Caco-2 (cell line): ENCODE measurements around the gene PCYOX1L. TPM values are rescaled to one million over a fixed set of nuclear protein-coding genes. Genes with fewer than 3 reads are reported as not detected.
A peak's percentile ranks its signal among the peaks of the same experiment; 100 is the strongest.

ENCODE experiments used
- BruUV-seq: library from RNA; stranded (reverse); fragments of 400-500 nt; replicated peaks from 2 replicates; lab custom pipeline; 2021; lab: Mats Ljungman, UMichigan
- CTCF ChIA-PET: fragments of 300-600 bp; sonication (Branson Sonifier 250); formaldehyde crosslinking; loops from one replicate; lab custom pipeline; 2022; ENCODE audit warnings: antibody characterized with exemption; lab: Charles Lee
- POLR2A ChIA-PET: fragments of 300-600 bp; sonication (Branson Sonifier 250); formaldehyde crosslinking; loops from one replicate; lab custom pipeline; 2022; ENCODE audit warnings: antibody characterized with exemption; lab: Charles Lee
- DNase-seq, 2 experiments: peaks; one replicate each; pipeline versions ENCODE4 v3.0.0 to v3.0.0-alpha.2; 2020 to 2022
- H3K27me3 ChIP-seq: replicated peaks from 2 replicates; pipeline ENCODE4 v1.6.0; 2011; ENCODE audit warnings: low read length; ENCODE audit not compliant: control insufficient read depth, insufficient read depth
- H3K36me3 ChIP-seq: 2 replicates; pipeline ENCODE4 v1.5.1; 2011; ENCODE audit warnings: low read length; ENCODE audit not compliant: control insufficient read depth, insufficient read depth
- H3K4me1 ChIP-seq: fragments of 250-450 bp; sonication (Bioruptor Pico); 2 replicates; pipeline ENCODE4 v1.5.1; 2020; ENCODE audit warnings: mild to moderate bottlenecking
- H3K4me3 ChIP-seq: 2 replicates; pipeline ENCODE4 v1.5.1; 2011; ENCODE audit warnings: low read depth, mild to moderate bottlenecking, control low read depth, low read length
- H3K9me3 ChIP-seq: fragments of 250-450 bp; sonication (Bioruptor Pico); 2 replicates; pipeline ENCODE4 v1.5.1; 2020; ENCODE audit warnings: mild to moderate bottlenecking, moderate library complexity
- H3K27ac Mint-ChIP-seq: one replicate; pipeline ENCODE4 v1.8.0; 2022; ENCODE audit warnings: mixed read lengths; ENCODE audit not compliant: unreplicated experiment
- H3K27me3 Mint-ChIP-seq: one replicate; pipeline ENCODE4 v1.8.0; 2022; ENCODE audit warnings: mixed read lengths; ENCODE audit not compliant: insufficient read depth, unreplicated experiment
- H3K36me3 Mint-ChIP-seq: one replicate; pipeline ENCODE4 v1.8.0; 2022; ENCODE audit warnings: mild to moderate bottlenecking, mixed read lengths; ENCODE audit not compliant: insufficient read depth, unreplicated experiment
- H3K4me1 Mint-ChIP-seq: one replicate; pipeline ENCODE4 v1.8.0; 2022; ENCODE audit warnings: low read depth, mixed read lengths; ENCODE audit not compliant: unreplicated experiment
- H3K4me3 Mint-ChIP-seq: one replicate; pipeline ENCODE4 v1.8.0; 2022; ENCODE audit warnings: mild to moderate bottlenecking, moderate library complexity, mixed read lengths; ENCODE audit not compliant: unreplicated experiment
- H3K9me3 Mint-ChIP-seq: one replicate; pipeline ENCODE4 v1.8.0; 2022; ENCODE audit warnings: mixed read lengths; ENCODE audit not compliant: unreplicated experiment
- intact Hi-C: fragments of 100-400 bp; cut with micrococcal nuclease; formaldehyde crosslinking; loops from one replicate; pipeline ENCODE4 v1.10.0; 2022; ENCODE audit not compliant: unreplicated experiment
- total RNA-seq: library from RNA; stranded (reverse); gene quantifications from 2 replicates; pipeline ENCODE4 v1.2.3, GENCODE V29; 2022
- TF ChIP-seq, protein P1 (sequence below), 2 experiments: fragments of 200-600 bp in 1 of 2; IDR thresholded peaks; 1 replicate in 1 of 2; 2 replicates in 1 of 2; pipeline versions ENCODE4 v1.5.1 to v1.8.0; 2011 to 2022; ENCODE audit warnings: antibody characterized with exemption in 1 of 2, control low read depth in 1 of 2, inconsistent platforms in 1 of 2, low read depth in 1 of 2, low read length in 1 of 2, mild to moderate bottlenecking in 1 of 2, moderate library complexity in 1 of 2; ENCODE audit not compliant: insufficient read depth in 1 of 2, severe bottlenecking in 1 of 2, unreplicated experiment in 1 of 2

PCYOX1L gene
- total RNA-seq, 1 experiment from 2014 or later = 10.4 TPM

DNA sequence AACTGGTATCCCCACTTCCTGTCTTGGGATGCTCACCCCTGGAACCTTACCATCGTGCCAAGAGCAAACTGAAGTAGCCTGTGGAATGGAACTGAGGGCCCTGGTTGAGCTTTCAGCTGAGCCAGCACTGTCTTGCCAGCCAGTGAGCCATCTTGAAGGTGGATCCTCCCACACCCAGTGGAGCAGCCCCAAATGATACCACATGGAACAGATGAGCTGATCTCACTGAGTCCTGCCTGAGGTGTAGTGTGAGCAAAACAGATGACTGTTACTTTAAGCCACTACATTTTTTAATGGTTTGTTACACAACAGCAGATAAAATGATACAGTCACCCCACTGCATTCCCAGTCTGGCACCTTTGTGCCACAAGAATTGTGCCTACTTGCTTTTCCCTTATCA lies 2.2 kb upstream of the PCYOX1L start:
- Histone ChIP-seq H3K27me3 (no peaks in the 10 kb centered on the region), H3K4me1 (peaks cover 6% of the 10 kb centered on the region), H3K4me3 (no peak overlapping the region), H3K9me3 (no peaks in the 10 kb centered on the region), H3K36me3 (peaks cover 2% of the 10 kb centered on the region; the same call in 1 of the 2 replicates)
- no TSS peak for BruUV-seq
- Mint-ChIP-seq H3K27me3 (no peaks in the 10 kb centered on the region), H3K9me3 (no peaks in the 10 kb centered on the region), H3K27ac (no peak overlapping the region), H3K4me1 (no peaks in the 10 kb centered on the region), H3K4me3 (no peak overlapping the region), H3K36me3 (peaks cover 46% of the 10 kb centered on the region)
- DNase-seq = no peak
- TF ChIP-seq, protein P1, sequence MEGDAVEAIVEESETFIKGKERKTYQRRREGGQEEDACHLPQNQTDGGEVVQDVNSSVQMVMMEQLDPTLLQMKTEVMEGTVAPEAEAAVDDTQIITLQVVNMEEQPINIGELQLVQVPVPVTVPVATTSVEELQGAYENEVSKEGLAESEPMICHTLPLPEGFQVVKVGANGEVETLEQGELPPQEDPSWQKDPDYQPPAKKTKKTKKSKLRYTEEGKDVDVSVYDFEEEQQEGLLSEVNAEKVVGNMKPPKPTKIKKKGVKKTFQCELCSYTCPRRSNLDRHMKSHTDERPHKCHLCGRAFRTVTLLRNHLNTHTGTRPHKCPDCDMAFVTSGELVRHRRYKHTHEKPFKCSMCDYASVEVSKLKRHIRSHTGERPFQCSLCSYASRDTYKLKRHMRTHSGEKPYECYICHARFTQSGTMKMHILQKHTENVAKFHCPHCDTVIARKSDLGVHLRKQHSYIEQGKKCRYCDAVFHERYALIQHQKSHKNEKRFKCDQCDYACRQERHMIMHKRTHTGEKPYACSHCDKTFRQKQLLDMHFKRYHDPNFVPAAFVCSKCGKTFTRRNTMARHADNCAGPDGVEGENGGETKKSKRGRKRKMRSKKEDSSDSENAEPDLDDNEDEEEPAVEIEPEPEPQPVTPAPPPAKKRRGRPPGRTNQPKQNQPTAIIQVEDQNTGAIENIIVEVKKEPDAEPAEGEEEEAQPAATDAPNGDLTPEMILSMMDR (IDR thresholded peaks at IDR 0.05; ENCODE audit: insufficient read depth in 1 of 2, low read depth in 1 of 2, low read length in 1 of 2, severe bottlenecking in 1 of 2, unreplicated experiment in 1 of 2) = no peak
- POLR2A ChIA-PET = interaction anchor here (0.6 kb wide), 2 partner anchors 53 to 376 kb away, joined by 3 to 7 read pairs; no protein-coding TSS in a partner anchor
- CTCF ChIA-PET = interaction anchor here (1.3 kb wide), 1 partner anchor 12 kb away, joined by 7 read pairs; no protein-coding TSS in a partner anchor
- intact Hi-C loops = no loop called here

DNA sequence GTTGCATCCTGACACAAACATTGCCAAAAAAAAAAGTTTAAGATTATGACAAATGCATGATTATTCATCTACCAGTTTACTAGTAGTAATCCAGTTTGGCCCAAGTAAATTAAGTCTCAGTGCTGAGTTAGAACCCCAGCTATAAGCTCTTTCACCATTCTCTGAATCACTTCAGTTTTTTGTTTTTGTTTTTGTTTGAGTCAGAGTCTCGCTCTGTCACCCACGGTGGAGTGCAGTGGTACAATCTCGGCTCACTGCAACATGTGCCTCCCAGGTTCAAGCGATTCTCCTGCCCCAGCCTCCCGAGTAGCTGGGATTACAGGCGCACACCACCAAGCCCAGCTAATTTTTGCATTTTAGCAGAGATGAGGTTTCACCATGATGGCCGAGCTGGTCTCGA lies 1.5 kb upstream of the PCYOX1L start:
- CTCF ChIA-PET = interaction anchor here (1.3 kb wide), 1 partner anchor 11 kb away, joined by 7 read pairs; no protein-coding TSS in a partner anchor
- BruUV-seq = no TSS peak

DNA sequence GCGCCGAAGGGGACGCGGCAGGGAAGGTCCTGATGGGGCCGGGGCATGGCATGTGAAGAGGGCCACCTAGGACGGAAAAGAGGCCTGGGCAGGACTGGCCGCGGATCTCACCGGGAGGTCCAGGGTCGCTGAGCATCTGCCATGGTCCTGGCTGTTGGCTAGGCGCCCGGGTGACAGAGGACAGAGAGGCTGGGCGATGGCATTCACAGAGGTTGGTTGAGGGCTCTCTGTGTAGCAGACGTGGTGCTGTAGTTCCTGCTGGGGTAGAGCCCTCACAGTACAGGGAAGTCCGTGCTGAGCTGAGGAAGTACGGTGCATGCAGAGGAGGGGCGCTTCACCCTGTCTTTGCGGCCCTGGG lies 427 bp downstream of the PCYOX1L start:
- Mint-ChIP-seq H3K4me3 (peak overlapping the region; percentile 90), H3K9me3 (no peaks in the 10 kb centered on the region), H3K36me3 (peaks cover 23% of the 10 kb centered on the region), H3K27ac (no peak overlapping the region), H3K27me3 (no peaks in the 10 kb centered on the region), H3K4me1 (no peaks in the 10 kb centered on the region)
- TF ChIP-seq, protein P1 (IDR thresholded peaks at IDR 0.05; ENCODE audit: insufficient read depth in 1 of 2, low read depth in 1 of 2, low read length in 1 of 2, severe bottlenecking in 1 of 2, unreplicated experiment in 1 of 2) = no peak
- H3K4me3 ChIP-seq = peak overlapping the region; percentile 68
- no peak for DNase-seq
- CTCF ChIA-PET = interaction anchor here (0.6 to 2.2 kb wide), 11 partner anchors 9 to 602 kb away, joined by 3 to 40 read pairs (median 4); partner anchors contain the start of genes CSNK1A1, GRPEL2 and SLC26A2
- peaks cover 6% of the 10 kb centered on the region for H3K4me1 ChIP-seq
- TSS peak; percentile 8 for BruUV-seq
- intact Hi-C loops = no loop called here
- H3K9me3 ChIP-seq = no peaks in the 10 kb centered on the region
- H3K27me3 ChIP-seq = no peaks in the 10 kb centered on the region
- POLR2A ChIA-PET = interaction anchor here (0.8 to 2.1 kb wide), 3 partner anchors 12 to 193 kb away, joined by 4 to 42 read pairs (median 5); partner anchors contain the start of genes CSNK1A1 and GRPEL2
- H3K36me3 ChIP-seq = no peaks in the 10 kb centered on the region

More for the DNA sequence above, 1.5 kb upstream of the PCYOX1L start:
- Mint-ChIP-seq H3K4me3 (no peak overlapping the region), H3K9me3 (no peaks in the 10 kb centered on the region), H3K27me3 (no peaks in the 10 kb centered on the region), H3K36me3 (peaks cover 39% of the 10 kb centered on the region), H3K27ac (no peak overlapping the region), H3K4me1 (no peaks in the 10 kb centered on the region)
- no peaks in the 10 kb centered on the region for H3K27me3 ChIP-seq
- TF ChIP-seq, protein P1 (IDR thresholded peaks at IDR 0.05; ENCODE audit: insufficient read depth in 1 of 2, low read depth in 1 of 2, low read length in 1 of 2, severe bottlenecking in 1 of 2, unreplicated experiment in 1 of 2) = no peak
- no peak overlapping the region for H3K4me3 ChIP-seq
- H3K4me1 ChIP-seq = peaks cover 6% of the 10 kb centered on the region
- H3K9me3 ChIP-seq = no peaks in the 10 kb centered on the region
- POLR2A ChIA-PET = interaction anchor here (2.1 kb wide), 1 partner anchor 10 kb away, joined by 42 read pairs; the partner anchor contains the start of gene GRPEL2
- no peaks in the 10 kb centered on the region for H3K36me3 ChIP-seq
- intact Hi-C loops = no loop called here
- DNase-seq = no peak
